ENCODE data around the gene ARMC10. TPM values are rescaled to one million over a fixed set of nuclear protein-coding genes. Genes with fewer than 3 reads are reported as not detected.
"Not testable (repeated sequence)": the region's sequence is repeated elsewhere in the genome, so short reads cannot be mapped to it uniquely, and the experiment has no call there.

ARMC10 gene
- total RNA-seq, 5 donors from 2014 or later (not counting 1 experiment from before 2014, with no cell fraction given): 16.1 to 24.8 (median 22.8) TPM

- ChIA-PET CTCF (no interaction called here), POLR2A (no interaction called here)
- H3K27ac ChIP-seq (ENCODE audit: low read length): no peak overlapping the region
- Mint-ChIP-seq H3K27me3 (no peaks in the 10 kb centered on the region), H3K4me1 (peaks cover 13 to 28% (median 28%) of the 10 kb centered on the region in 3 donors), H3K36me3 (peaks cover 23% of the 10 kb centered on the region), H3K27ac (no peak overlapping the region), H3K4me3 (no peak overlapping the region), H3K9me3 (no peaks in the 10 kb centered on the region)
- ATAC-seq (replicated peaks in 1 of 4) (no peak), DNase-seq (no peak)
- no peak overlapping the region for H3K4me3 ChIP-seq (ENCODE audit: control insufficient read depth in 1 of 2, extremely low read depth in 1 of 2, low read length in 1 of 2)
- no peaks in the 10 kb centered on the region for H3K27me3 ChIP-seq (replicated peaks in 1 of 2; ENCODE audit: control insufficient read depth in 2 of 2, extremely low read depth in 1 of 2, insufficient read depth in 2 of 2, low read length in 1 of 2)
- peaks cover 0 to 10% of the 10 kb centered on the region in 2 donors for H3K36me3 ChIP-seq (ENCODE audit: control insufficient read depth in 2 of 2, extremely low read depth in 1 of 2, insufficient read depth in 1 of 2, low read length in 1 of 2)
- H3K9me3 ChIP-seq: no peaks in the 10 kb centered on the region
- peaks cover 4 to 6% of the 10 kb centered on the region in 2 experiments for H3K4me1 ChIP-seq (ENCODE audit: control insufficient read depth in 1 of 2, extremely low read depth in 1 of 2, insufficient read depth in 2 of 2, low read length in 2 of 2)
- WGBS (ENCODE audit: insufficient coverage): 100% methylated on average over 1 of the region's 1 CpG
These were observed 67.6 kb downstream of the ARMC10 start for GRCh38 chr7:103142494-103142893.

GRCh38 chr7:103143868-103144267, 68.9 kb downstream of the ARMC10 start:
- ChIA-PET CTCF (no interaction called here), POLR2A (interaction anchor here in 1 of 2 donors (0.6 kb wide), 1 partner anchor 15 kb away, joined by 3 read pairs; no protein-coding TSS in a partner anchor)
- Histone ChIP-seq H3K27ac (ENCODE audit: low read length) (no peak overlapping the region), H3K4me1 (ENCODE audit: control insufficient read depth in 1 of 2, extremely low read depth in 1 of 2, insufficient read depth in 2 of 2, low read length in 2 of 2) (peaks cover 9 to 11% of the 10 kb centered on the region in 2 experiments), H3K9me3 (no peaks in the 10 kb centered on the region), H3K27me3 (replicated peaks in 1 of 2; ENCODE audit: control insufficient read depth in 2 of 2, extremely low read depth in 1 of 2, insufficient read depth in 2 of 2, low read length in 1 of 2) (no peaks in the 10 kb centered on the region), H3K36me3 (ENCODE audit: control insufficient read depth in 2 of 2, extremely low read depth in 1 of 2, insufficient read depth in 1 of 2, low read length in 1 of 2) (peaks cover 0 to 10% of the 10 kb centered on the region in 2 donors), H3K4me3 (ENCODE audit: control insufficient read depth in 1 of 2, extremely low read depth in 1 of 2, low read length in 1 of 2) (no peak overlapping the region)
- H3K9me3 Mint-ChIP-seq: no peaks in the 10 kb centered on the region
- no peaks in the 10 kb centered on the region for H3K27me3 Mint-ChIP-seq
- H3K36me3 Mint-ChIP-seq: peaks cover 23% of the 10 kb centered on the region
- ATAC-seq (replicated peaks in 1 of 4): no peak
- peaks cover 27 to 40% (median 39%) of the 10 kb centered on the region in 3 donors for H3K4me1 Mint-ChIP-seq
- no peak for DNase-seq
- no CpG with 5 or more reads among the region's 1 CpG for WGBS (ENCODE audit: insufficient coverage)
- no peak overlapping the region for H3K27ac Mint-ChIP-seq
- no peak overlapping the region for H3K4me3 Mint-ChIP-seq

GRCh38 chr7:103144754-103145153, 69.8 kb downstream of the ARMC10 start:
- 100% methylated on average over 1 of the region's 2 CpGs for WGBS (ENCODE audit: insufficient coverage)
- Mint-ChIP-seq H3K27ac (peak overlapping the region in 1 of 2 donors; percentile 52), H3K4me1 (peaks cover 30 to 44% (median 42%) of the 10 kb centered on the region in 3 donors), H3K36me3 (peaks cover 23% of the 10 kb centered on the region)
- H3K27ac ChIP-seq (ENCODE audit: low read length); ATAC-seq (replicated peaks in 1 of 4); H3K4me3 ChIP-seq (ENCODE audit: control insufficient read depth in 1 of 2, extremely low read depth in 1 of 2, low read length in 1 of 2); H3K4me3 Mint-ChIP-seq; H3K27me3 Mint-ChIP-seq; H3K36me3 ChIP-seq (ENCODE audit: control insufficient read depth in 2 of 2, extremely low read depth in 1 of 2, insufficient read depth in 1 of 2, low read length in 1 of 2); H3K9me3 Mint-ChIP-seq; CTCF ChIA-PET; H3K9me3 ChIP-seq; DNase-seq; H3K27me3 ChIP-seq (replicated peaks in 1 of 2; ENCODE audit: control insufficient read depth in 2 of 2, extremely low read depth in 1 of 2, insufficient read depth in 2 of 2, low read length in 1 of 2); POLR2A ChIA-PET: not testable (repeated sequence)
- H3K4me1 ChIP-seq (ENCODE audit: control insufficient read depth in 1 of 2, extremely low read depth in 1 of 2, insufficient read depth in 2 of 2, low read length in 2 of 2): peaks cover 13% of the 10 kb centered on the region in 2 experiments

- Histone ChIP-seq H3K4me1 (ENCODE audit: control insufficient read depth in 1 of 2, extremely low read depth in 1 of 2, insufficient read depth in 2 of 2, low read length in 2 of 2) (peaks cover 13% of the 10 kb centered on the region in 2 experiments), H3K27me3 (replicated peaks in 1 of 2; ENCODE audit: control insufficient read depth in 2 of 2, extremely low read depth in 1 of 2, insufficient read depth in 2 of 2, low read length in 1 of 2) (peaks cover 0 to 2% of the 10 kb centered on the region in 2 experiments), H3K36me3 (ENCODE audit: control insufficient read depth in 2 of 2, extremely low read depth in 1 of 2, insufficient read depth in 1 of 2, low read length in 1 of 2) (peaks cover 0 to 2% of the 10 kb centered on the region in 2 donors), H3K27ac (ENCODE audit: low read length) (peak overlapping the region; percentile 70), H3K9me3 (no peaks in the 10 kb centered on the region), H3K4me3 (ENCODE audit: control insufficient read depth in 1 of 2, extremely low read depth in 1 of 2, low read length in 1 of 2) (peak overlapping the region; percentile 94 to 98)
- WGBS (ENCODE audit: insufficient coverage): 27% methylated on average over 6 of the region's 13 CpGs
- ChIA-PET CTCF (interaction anchor here (0.7 to 1.4 kb wide), 2 partner anchors 49 to 73 kb away, joined by 3 to 8 read pairs; partner anchors contain the start of genes ARMC10 (in 1 of the 2) and FBXL13 (in 1 of the 2)), POLR2A (interaction anchor here in 1 of 2 donors (0.6 to 0.9 kb wide), 2 partner anchors 11 to 73 kb away, joined by 5 to 7 read pairs; partner anchors contain the start of genes ARMC10 and FBXL13)
- Mint-ChIP-seq H3K4me3 (peak overlapping the region; percentile 96 to 98 (median 98)), H3K36me3 (peaks cover 5% of the 10 kb centered on the region), H3K27ac (peak overlapping the region; percentile 95 to 98), H3K4me1 (peaks cover 31 to 49% (median 46%) of the 10 kb centered on the region in 3 donors), H3K27me3 (no peaks in the 10 kb centered on the region), H3K9me3 (no peaks in the 10 kb centered on the region)
- ATAC-seq (replicated peaks in 1 of 4) (no peak), DNase-seq (peak in 2 of 35 experiments; percentile 31 to 33)
These were observed 73.4 kb downstream of the ARMC10 start for GRCh38 chr7:103148131-103148993.

Other genes with a start within 250 kb of the ARMC10 start
- under 1 TPM; 0.18 to 0.47 (median 0.36) TPM for gene LRRC17, start 162.1 kb upstream of the ARMC10 start, total RNA-seq
- gene FBXL13, start 344 bp upstream of the ARMC10 start, total RNA-seq: 1 to 10 TPM; 1.3 to 2.7 (median 1.4) TPM
- gene NAPEPLD, start 74.0 kb downstream of the ARMC10 start, total RNA-seq: 10 to 100 TPM in 3 of 5 donors, 1 to 10 TPM in 2; 5.4 to 19.1 (median 15.8) TPM
- gene PMPCB, start 222.3 kb downstream of the ARMC10 start, total RNA-seq: 10 to 100 TPM; 62.5 to 91.1 (median 66.2) TPM

Data from T-cell (primary cell).